SK-N-SH treated with all-trans-retinoic acid at 6 μM for 48 hours (cell line): ENCODE measurements around the gene PROCA1.

Experiments used
- ATAC-seq: fragments of 200-7000 bp; cut with Tn5 transposase; 3 replicates; pipeline ENCODE4 v1.9.1; 2020; ENCODE audit warnings: mild to moderate bottlenecking, moderate library complexity
- ARNTL ChIP-seq: fragments of 450-650 bp; formaldehyde crosslinking; IDR thresholded peaks from 2 replicates; pipeline ENCODE4 v1.5.0; 2020; ENCODE audit warnings: low read depth, mild to moderate bottlenecking, moderate library complexity, borderline replicate concordance
- CSDC2 ChIP-seq: fragments of 250-450 bp; sonication (Bioruptor Pico); IDR thresholded peaks from 2 replicates; pipeline ENCODE4 v1.5.0; 2020; ENCODE audit warnings: mild to moderate bottlenecking, moderate library complexity
- CSRNP3 ChIP-seq: fragments of 250-450 bp; sonication (Bioruptor Pico); IDR thresholded peaks from 2 replicates; pipeline ENCODE4 v1.5.1; 2021; ENCODE audit warnings: mild to moderate bottlenecking, moderate library complexity
- ESRRG ChIP-seq: fragments of 250-450 bp; sonication (Bioruptor Pico); IDR thresholded peaks from 2 replicates; pipeline ENCODE4 v1.6.1; 2021; ENCODE audit warnings: mild to moderate bottlenecking
- GLIS3 ChIP-seq: fragments of 250-450 bp; sonication (Bioruptor Pico); IDR thresholded peaks from 2 replicates; pipeline ENCODE4 v1.5.0; 2020; ENCODE audit warnings: mild to moderate bottlenecking, moderate library complexity
- ISL1 ChIP-seq: fragments of 250-450 bp; sonication (Bioruptor Pico); IDR thresholded peaks from 2 replicates; pipeline ENCODE4 v2.1.2; 2022; ENCODE audit warnings: mild to moderate bottlenecking, moderate library complexity
- OSR1 ChIP-seq: fragments of 250-450 bp; sonication (Bioruptor Pico); IDR thresholded peaks from 2 replicates; pipeline ENCODE4 v1.8.0; 2022; ENCODE audit warnings: moderate library complexity, mild to moderate bottlenecking, inconsistent platforms
- PATZ1 ChIP-seq: fragments of 250-450 bp; sonication (Bioruptor Pico); IDR thresholded peaks from 2 replicates; pipeline ENCODE4 v1.8.0; 2020; ENCODE audit warnings: mild to moderate bottlenecking, moderate library complexity, borderline replicate concordance
- POU6F1 ChIP-seq: fragments of 250-450 bp; sonication (Bioruptor Pico); IDR thresholded peaks from 2 replicates; pipeline ENCODE4 v1.8.0; 2021; ENCODE audit warnings: low read depth, mild to moderate bottlenecking, moderate library complexity, borderline replicate concordance
- RARB ChIP-seq: fragments of 250-450 bp; sonication (Bioruptor Pico); IDR thresholded peaks from 2 replicates; pipeline ENCODE4 v1.8.0; 2021; ENCODE audit warnings: mild to moderate bottlenecking, moderate library complexity
- SNAI2 ChIP-seq: fragments of 250-450 bp; sonication (Bioruptor Pico); IDR thresholded peaks from 2 replicates; pipeline ENCODE4 v1.5.0; 2020; ENCODE audit warnings: mild to moderate bottlenecking, moderate library complexity
- TCF4 ChIP-seq: fragments of 250-450 bp; sonication (Bioruptor Pico); IDR thresholded peaks from 2 replicates; pipeline ENCODE4 v1.8.0; 2021; ENCODE audit warnings: mild to moderate bottlenecking, moderate library complexity, borderline replicate concordance
- TSHZ2 ChIP-seq: fragments of 250-450 bp; sonication (Bioruptor Pico); IDR thresholded peaks from 2 replicates; pipeline ENCODE4 v1.5.0; 2020; ENCODE audit warnings: mild to moderate bottlenecking, moderate library complexity
- ZC3H10 ChIP-seq: fragments of 250-450 bp; sonication (Bioruptor Pico); IDR thresholded peaks from 2 replicates; pipeline ENCODE4 v1.5.1; 2021; ENCODE audit warnings: mild to moderate bottlenecking, moderate library complexity
- ZFP3 ChIP-seq: fragments of 250-450 bp; sonication (Bioruptor Pico); IDR thresholded peaks from 2 replicates; pipeline ENCODE4 v1.5.0; 2020; ENCODE audit warnings: mild to moderate bottlenecking, moderate library complexity
- ZNF565 ChIP-seq: fragments of 450-650 bp; formaldehyde crosslinking; conservative IDR thresholded peaks from 2 replicates; pipeline ENCODE4 v1.5.0; 2020; ENCODE audit warnings: low read depth, mild to moderate bottlenecking, moderate library complexity
- ZNF70 ChIP-seq: fragments of 450-650 bp; formaldehyde crosslinking; IDR thresholded peaks from 2 replicates; pipeline ENCODE4 v1.5.0; 2020; ENCODE audit warnings: mild to moderate bottlenecking, moderate library complexity

PROCA1 gene

GRCh38 chr17:28700830-28701492 lies 10.7 kb downstream of the PROCA1 start:
- ATAC-seq: no peak
- TF ChIP-seq ZNF70 (CRISPR knock-in tag) (no peak), SNAI2 (CRISPR knock-in tag) (no peak)

GRCh38 chr17:28700278-28700677 lies 11.4 kb downstream of the PROCA1 start:
- ATAC-seq: no peak
- TF ChIP-seq TSHZ2 (CRISPR knock-in tag) (no peak), TCF4 (CRISPR knock-in tag) (no peak), GLIS3 (no peak)

- no peak for ATAC-seq
- TF ChIP-seq CSDC2: no peak
- TF ChIP-seq POU6F1 (CRISPR knock-in tag): no peak
These were observed 13.3 kb downstream of the PROCA1 start for GRCh38 chr17:28698253-28698941.

- no peak for ATAC-seq
- no peak for TF ChIP-seq ARNTL (CRISPR knock-in tag)
- no peak for TF ChIP-seq ZNF565 (CRISPR knock-in tag)
- TF ChIP-seq ZNF70 (CRISPR knock-in tag): no peak
- TF ChIP-seq POU6F1 (CRISPR knock-in tag): no peak
- TF ChIP-seq ISL1 (CRISPR knock-in tag): no peak
- no peak for TF ChIP-seq RARB (CRISPR knock-in tag)
- no peak for TF ChIP-seq SNAI2 (CRISPR knock-in tag)
- no peak for TF ChIP-seq TSHZ2 (CRISPR knock-in tag)
- TF ChIP-seq ZFP3 (CRISPR knock-in tag): no peak
- TF ChIP-seq ZC3H10 (CRISPR knock-in tag): no peak
These were observed 17.8 kb downstream of the PROCA1 start for GRCh38 chr17:28693869-28694268.

- no peak for ATAC-seq
- TF ChIP-seq ISL1 (CRISPR knock-in tag) (no peak), CSRNP3 (CRISPR knock-in tag) (no peak), TSHZ2 (CRISPR knock-in tag) (no peak), OSR1 (no peak), GLIS3 (no peak), PATZ1 (CRISPR knock-in tag) (no peak), ESRRG (CRISPR knock-in tag) (no peak)
These were observed 22.7 kb downstream of the PROCA1 start for GRCh38 chr17:28689011-28689410.
